Neuron (in vitro differentiated cells): ENCODE data around the gene FSTL4.

Experiments
- H2AFZ ChIP-seq: one replicate; pipeline ENCODE4 v1.6.1; 2013; ENCODE audit warnings: low read depth, mild to moderate bottlenecking, inconsistent platforms, low read length, moderate library complexity
- H3K27me3 ChIP-seq: one replicate; pipeline ENCODE4 v1.6.1; 2013; ENCODE audit warnings: low read length; ENCODE audit not compliant: insufficient read depth
- H3K36me3 ChIP-seq: one replicate; pipeline ENCODE4 v1.6.1; 2013; ENCODE audit warnings: low read length; ENCODE audit not compliant: insufficient read depth
- H3K4me1 ChIP-seq: one replicate; pipeline ENCODE4 v1.6.1; 2013; ENCODE audit warnings: low read length; ENCODE audit not compliant: insufficient read depth
- H3K4me3 ChIP-seq: 2 replicates; pipeline ENCODE4 v1.5.1; 2013; ENCODE audit warnings: mild to moderate bottlenecking, low read length, moderate library complexity
- H3K9me3 ChIP-seq: one replicate; pipeline ENCODE4 v1.6.1; 2013; ENCODE audit warnings: low read length

The FSTL4 gene

GRCh38 chr5:133472829-133473228, 139.5 kb downstream of the FSTL4 start:
- no peak overlapping the region for H2AFZ ChIP-seq
- H3K4me1 ChIP-seq: no peaks in the 10 kb centered on the region
- H3K4me3 ChIP-seq: no peak overlapping the region
- no peaks in the 10 kb centered on the region for H3K9me3 ChIP-seq
- peaks cover 3% of the 10 kb centered on the region for H3K27me3 ChIP-seq
- no peaks in the 10 kb centered on the region for H3K36me3 ChIP-seq

- Histone ChIP-seq H3K4me1 (no peaks in the 10 kb centered on the region), H3K36me3 (no peaks in the 10 kb centered on the region), H3K27me3 (peaks cover 2% of the 10 kb centered on the region), H3K9me3 (no peaks in the 10 kb centered on the region), H2AFZ (no peak overlapping the region), H3K4me3 (no peak overlapping the region)
Measured at GRCh38 chr5:133471699-133472098, 140.6 kb downstream of the FSTL4 start.

- Histone ChIP-seq H3K9me3 (no peaks in the 10 kb centered on the region), H3K27me3 (no peaks in the 10 kb centered on the region), H2AFZ (no peak overlapping the region), H3K4me3 (no peak overlapping the region), H3K36me3 (no peaks in the 10 kb centered on the region), H3K4me1 (no peaks in the 10 kb centered on the region)
Measured at GRCh38 chr5:133470841-133471240, 141.5 kb downstream of the FSTL4 start.

GRCh38 chr5:133469846-133470245, 142.5 kb downstream of the FSTL4 start:
- H2AFZ ChIP-seq: no peak overlapping the region
- H3K36me3 ChIP-seq: no peaks in the 10 kb centered on the region

GRCh38 chr5:133469252-133469651, 143.1 kb downstream of the FSTL4 start:
- no peaks in the 10 kb centered on the region for H3K9me3 ChIP-seq
- H2AFZ ChIP-seq: no peak overlapping the region
- H3K4me1 ChIP-seq: no peaks in the 10 kb centered on the region
- no peaks in the 10 kb centered on the region for H3K27me3 ChIP-seq
- H3K36me3 ChIP-seq: no peaks in the 10 kb centered on the region
- no peak overlapping the region for H3K4me3 ChIP-seq

More at GRCh38 chr5:133469846-133470245, 142.5 kb downstream of the FSTL4 start:
- Histone ChIP-seq H3K4me3 (no peak overlapping the region), H3K27me3 (no peaks in the 10 kb centered on the region), H3K9me3 (no peaks in the 10 kb centered on the region), H3K4me1 (no peaks in the 10 kb centered on the region)

GRCh38 chr5:133468596-133468995, 143.7 kb downstream of the FSTL4 start:
- Histone ChIP-seq H3K9me3 (no peaks in the 10 kb centered on the region), H3K36me3 (no peaks in the 10 kb centered on the region), H3K4me3 (no peak overlapping the region), H2AFZ (no peak overlapping the region), H3K27me3 (no peaks in the 10 kb centered on the region), H3K4me1 (no peaks in the 10 kb centered on the region)

- Histone ChIP-seq H3K27me3 (no peaks in the 10 kb centered on the region), H3K36me3 (no peaks in the 10 kb centered on the region), H3K9me3 (no peaks in the 10 kb centered on the region), H2AFZ (no peak overlapping the region), H3K4me1 (no peaks in the 10 kb centered on the region), H3K4me3 (no peak overlapping the region)
Measured at GRCh38 chr5:133467826-133468463, 144.4 kb downstream of the FSTL4 start.

- no peaks in the 10 kb centered on the region for H3K36me3 ChIP-seq
- no peaks in the 10 kb centered on the region for H3K4me1 ChIP-seq
- no peak overlapping the region for H2AFZ ChIP-seq
- H3K27me3 ChIP-seq: no peaks in the 10 kb centered on the region
- H3K9me3 ChIP-seq: no peaks in the 10 kb centered on the region
- H3K4me3 ChIP-seq: no peak overlapping the region
Measured at GRCh38 chr5:133467335-133467779, 145.0 kb downstream of the FSTL4 start.

GRCh38 chr5:133466556-133467334, 145.6 kb downstream of the FSTL4 start:
- H3K4me1 ChIP-seq: no peaks in the 10 kb centered on the region
- no peaks in the 10 kb centered on the region for H3K27me3 ChIP-seq
- H3K9me3 ChIP-seq: no peaks in the 10 kb centered on the region
- no peak overlapping the region for H3K4me3 ChIP-seq
- no peak overlapping the region for H2AFZ ChIP-seq
- no peaks in the 10 kb centered on the region for H3K36me3 ChIP-seq

- no peaks in the 10 kb centered on the region for H3K27me3 ChIP-seq
- H3K9me3 ChIP-seq: no peaks in the 10 kb centered on the region
- no peaks in the 10 kb centered on the region for H3K36me3 ChIP-seq
- no peaks in the 10 kb centered on the region for H3K4me1 ChIP-seq
- H3K4me3 ChIP-seq: no peak overlapping the region
- no peak overlapping the region for H2AFZ ChIP-seq
Measured at GRCh38 chr5:133464013-133464412, 148.3 kb downstream of the FSTL4 start.

GRCh38 chr5:133461796-133462516, 150.4 kb downstream of the FSTL4 start:
- Histone ChIP-seq H3K36me3 (no peaks in the 10 kb centered on the region), H3K27me3 (no peaks in the 10 kb centered on the region), H2AFZ (no peak overlapping the region), H3K9me3 (no peaks in the 10 kb centered on the region), H3K4me1 (no peaks in the 10 kb centered on the region), H3K4me3 (no peak overlapping the region)

GRCh38 chr5:133460172-133460758, 152.1 kb downstream of the FSTL4 start:
- Histone ChIP-seq H3K4me1 (no peaks in the 10 kb centered on the region), H3K36me3 (no peaks in the 10 kb centered on the region), H3K9me3 (no peaks in the 10 kb centered on the region), H3K4me3 (no peak overlapping the region), H3K27me3 (no peaks in the 10 kb centered on the region), H2AFZ (no peak overlapping the region)
